CD4-positive, CD25-positive, alpha-beta regulatory T cell (primary cell): ENCODE results near the gene FERMT3. TPM values are rescaled to one million over a fixed set of nuclear protein-coding genes. Genes with fewer than 3 reads are reported as not detected.

Experiments
- ATAC-seq, 2 donors: fragments of 150-1000 bp; cut with Tn5 transposase; one replicate each; pipeline ENCODE4 v1.10.0; 2021; ENCODE audit warnings: low read depth in 2 of 2, moderate number of reproducible peaks in 2 of 2, moderate library complexity in 1 of 2
- DNase-seq, 3 donors: peaks; one replicate each; pipeline versions ENCODE4 v3.0.0 to v3.0.0-alpha.2; 2012 to 2022; ENCODE audit warnings: mixed read lengths in 1 of 3
- H3K27ac ChIP-seq: one replicate; pipeline ENCODE4 v1.7.0; 2013; ENCODE audit warnings: mild to moderate bottlenecking, low read length; ENCODE audit not compliant: insufficient read depth, poor library complexity, severe bottlenecking
- H3K27me3 ChIP-seq: one replicate; pipeline ENCODE4 v1.7.0; 2013; ENCODE audit warnings: low read length; ENCODE audit not compliant: control insufficient read depth, insufficient read depth
- H3K36me3 ChIP-seq: one replicate; pipeline ENCODE4 v1.7.0; 2013; ENCODE audit warnings: mild to moderate bottlenecking, low read length, moderate library complexity; ENCODE audit not compliant: control insufficient read depth, insufficient read depth
- H3K4me1 ChIP-seq: 2 replicates; pipeline ENCODE4 v1.7.0; 2013; ENCODE audit warnings: mild to moderate bottlenecking, low read length; ENCODE audit not compliant: insufficient read depth, control insufficient read depth, poor library complexity, severe bottlenecking
- H3K4me3 ChIP-seq: one replicate; pipeline ENCODE4 v1.7.0; 2013; ENCODE audit warnings: low read depth, mild to moderate bottlenecking, low read length, moderate library complexity
- H3K9me3 ChIP-seq, 2 experiments: 1 replicate in 1 of 2; 2 replicates in 1 of 2; pipeline ENCODE4 v1.7.0; 2013; ENCODE audit warnings: low read length in 2 of 2, mild to moderate bottlenecking in 1 of 2, moderate library complexity in 1 of 2; ENCODE audit not compliant: control insufficient read depth in 2 of 2
- H3K27ac Mint-ChIP-seq, 3 donors: one replicate each; pipeline ENCODE4 v1.8.0; 2020 to 2022; ENCODE audit warnings: mild to moderate bottlenecking in 3 of 3, mixed read lengths in 3 of 3, moderate library complexity in 2 of 3
- H3K27me3 Mint-ChIP-seq: one replicate; pipeline ENCODE4 v1.8.0; 2022; ENCODE audit warnings: mild to moderate bottlenecking, mixed read lengths
- H3K36me3 Mint-ChIP-seq: one replicate; pipeline ENCODE4 v1.8.0; 2020; ENCODE audit warnings: mixed read lengths
- H3K4me1 Mint-ChIP-seq, 4 donors: one replicate each; pipeline ENCODE4 v1.8.0; 2020 to 2022; ENCODE audit warnings: mixed read lengths in 4 of 4, mild to moderate bottlenecking in 1 of 4
- H3K4me3 Mint-ChIP-seq, 4 donors: one replicate each; pipeline ENCODE4 v1.8.0; 2020 to 2022; ENCODE audit warnings: mild to moderate bottlenecking in 4 of 4, mixed read lengths in 4 of 4, moderate library complexity in 3 of 4
- H3K9me3 Mint-ChIP-seq, 7 donors: one replicate each; pipeline ENCODE4 v1.8.0; 2020 to 2022; ENCODE audit warnings: mixed read lengths in 7 of 7, mild to moderate bottlenecking in 3 of 7, moderate library complexity in 2 of 7
- polyA plus RNA-seq, 4 donors: library from polyadenylated mRNA; unstranded; fragments of 300-500 nt; fragmentation: Illumina TruSeq; gene quantifications; one replicate each; pipeline ENCODE4 v1.2.3, GENCODE V29; 2021
- total RNA-seq: library from RNA; stranded (reverse); gene quantifications from one replicate; pipeline ENCODE4 v1.2.3, GENCODE V29; 2022

Gene FERMT3
- total and polyA plus RNA-seq, 5 donors from 2014 or later: 151 to 183 (median 167) TPM

DNA sequence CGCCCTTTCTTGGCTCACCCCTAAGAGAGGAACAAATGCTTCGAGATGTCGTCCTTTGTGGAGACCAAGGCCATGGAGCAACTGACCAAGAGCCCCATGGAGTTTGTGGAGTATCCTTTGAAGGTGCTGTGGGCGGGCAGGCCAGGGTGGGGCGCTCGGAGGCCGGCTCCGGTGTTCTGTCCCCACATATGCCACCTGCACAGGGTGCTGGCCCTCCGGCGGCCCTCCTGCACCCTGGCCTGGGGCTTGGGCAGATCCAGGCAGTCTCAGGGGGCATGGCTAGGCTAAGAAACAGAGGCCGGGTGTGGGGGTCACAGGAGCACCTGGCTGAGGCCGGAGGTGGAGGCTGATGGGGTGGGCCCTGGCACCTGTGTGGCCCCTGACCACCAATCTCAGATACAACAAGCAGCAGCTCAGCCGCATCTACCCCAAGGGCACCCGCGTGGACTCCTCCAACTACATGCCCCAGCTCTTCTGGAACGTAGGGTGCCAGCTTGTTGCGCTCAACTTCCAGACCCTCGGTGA is 55.1 kb downstream of the FERMT3 start:
- Histone ChIP-seq H3K4me3 (no peak overlapping the region), H3K36me3 (peaks cover 4% of the 10 kb centered on the region), H3K9me3 (no peaks in the 10 kb centered on the region), H3K27me3 (no peaks in the 10 kb centered on the region), H3K4me1 (peaks cover 5% of the 10 kb centered on the region), H3K27ac (no peak overlapping the region)
- ATAC-seq (no peak), DNase-seq (no peak)
- peaks cover 0 to 9% (median 6%) of the 10 kb centered on the region in 4 donors for H3K4me1 Mint-ChIP-seq
- no peak overlapping the region for H3K27ac Mint-ChIP-seq
- H3K4me3 Mint-ChIP-seq: no peak overlapping the region
- H3K36me3 Mint-ChIP-seq: no peaks in the 10 kb centered on the region
- H3K27me3 Mint-ChIP-seq: no peaks in the 10 kb centered on the region
- no peaks in the 10 kb centered on the region for H3K9me3 Mint-ChIP-seq

DNA sequence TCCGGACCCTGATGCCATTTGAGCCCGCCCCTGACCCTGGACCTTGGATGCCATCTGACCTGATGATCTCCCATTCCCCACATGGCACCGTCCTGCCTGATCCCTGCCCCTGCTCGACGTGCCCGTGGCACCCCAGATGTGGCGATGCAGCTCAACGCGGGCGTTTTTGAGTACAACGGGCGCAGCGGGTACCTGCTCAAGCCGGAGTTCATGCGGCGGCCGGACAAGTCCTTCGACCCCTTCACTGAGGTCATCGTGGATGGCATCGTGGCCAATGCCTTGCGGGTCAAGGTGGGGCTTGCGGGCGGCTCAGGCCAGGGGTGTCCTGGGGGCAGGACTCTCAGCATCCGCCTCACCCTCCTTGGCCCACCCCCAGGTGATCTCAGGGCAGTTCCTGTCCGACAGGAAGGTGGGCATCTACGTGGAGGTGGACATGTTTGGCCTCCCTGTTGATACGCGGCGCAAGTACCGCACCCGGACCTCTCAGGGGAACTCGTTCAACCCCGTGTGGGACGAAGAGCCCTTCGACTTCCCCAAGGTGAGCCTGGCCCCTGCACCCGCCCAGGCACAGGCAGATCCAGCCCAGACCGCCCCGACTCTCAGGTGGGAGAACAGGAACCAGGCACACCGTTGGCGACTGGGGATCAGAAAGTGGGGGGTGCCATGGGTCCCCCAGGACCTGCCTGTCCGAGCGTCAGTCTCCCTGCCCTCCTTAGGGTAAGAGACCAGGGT is 55.9 kb downstream of the FERMT3 start:
- no peaks in the 10 kb centered on the region for H3K27me3 ChIP-seq
- peaks cover 4% of the 10 kb centered on the region for H3K36me3 ChIP-seq
- Mint-ChIP-seq H3K36me3 (no peaks in the 10 kb centered on the region), H3K9me3 (no peaks in the 10 kb centered on the region), H3K4me3 (no peak overlapping the region), H3K4me1 (peaks cover 0 to 9% (median 6%) of the 10 kb centered on the region in 4 donors), H3K27ac (no peak overlapping the region), H3K27me3 (no peaks in the 10 kb centered on the region)
- no peak overlapping the region for H3K27ac ChIP-seq
- DNase-seq (no peak), ATAC-seq (no peak)
- peaks cover 5% of the 10 kb centered on the region for H3K4me1 ChIP-seq
- H3K9me3 ChIP-seq: no peaks in the 10 kb centered on the region
- H3K4me3 ChIP-seq: no peak overlapping the region

DNA sequence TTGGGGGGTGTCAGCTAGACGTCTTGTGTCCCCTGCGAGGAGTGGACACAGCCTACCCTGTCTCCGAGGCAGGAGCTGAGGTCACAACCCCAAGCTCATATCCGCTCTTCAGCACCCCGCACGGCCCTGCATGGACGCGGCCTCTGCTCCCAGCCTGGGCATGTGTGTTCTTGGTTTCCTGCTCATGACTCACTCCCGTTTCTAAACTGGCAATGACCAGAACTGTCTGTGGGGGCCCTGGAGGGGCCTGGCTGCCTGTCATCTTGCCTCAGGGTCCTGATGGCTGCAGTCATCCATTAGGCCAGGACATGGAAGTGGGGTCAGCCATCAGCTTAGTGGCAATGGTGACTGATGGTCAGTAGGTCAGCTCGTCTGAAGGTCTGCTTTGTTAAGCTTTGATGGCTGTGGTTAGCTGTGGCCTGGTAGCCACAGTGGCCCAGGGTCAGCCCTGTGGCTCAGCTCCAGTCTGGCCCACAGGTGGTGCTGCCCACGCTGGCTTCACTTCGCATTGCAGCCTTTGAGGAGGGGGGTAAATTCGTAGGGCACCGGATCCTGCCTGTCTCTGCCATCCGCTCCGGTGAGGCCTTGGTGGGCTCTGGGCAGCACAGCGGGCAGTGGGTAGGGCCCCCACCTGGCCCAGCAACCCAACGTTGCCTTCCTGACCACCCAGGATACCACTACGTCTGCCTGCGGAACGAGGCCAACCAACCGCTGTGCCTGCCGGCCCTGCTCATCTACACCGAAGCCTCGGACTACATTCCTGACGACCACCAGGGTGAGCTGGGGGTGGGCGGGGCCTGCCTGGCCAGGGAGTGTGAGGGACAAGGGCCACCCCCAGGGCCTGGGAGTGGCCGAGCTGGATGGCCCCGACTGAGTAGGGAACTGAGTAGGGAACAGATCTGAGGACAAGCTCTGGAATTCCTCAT is 56.8 kb downstream of the FERMT3 start:
- no peak overlapping the region for H3K27ac ChIP-seq
- Mint-ChIP-seq H3K27ac (no peak overlapping the region), H3K36me3 (no peaks in the 10 kb centered on the region), H3K4me1 (peaks cover 0 to 15% (median 11%) of the 10 kb centered on the region in 4 donors), H3K9me3 (no peaks in the 10 kb centered on the region), H3K4me3 (no peak overlapping the region), H3K27me3 (no peaks in the 10 kb centered on the region)
- peaks cover 4% of the 10 kb centered on the region for H3K36me3 ChIP-seq
- no peaks in the 10 kb centered on the region for H3K27me3 ChIP-seq
- ATAC-seq: no peak
- H3K4me3 ChIP-seq: no peak overlapping the region
- H3K9me3 ChIP-seq: no peaks in the 10 kb centered on the region
- peaks cover 5% of the 10 kb centered on the region for H3K4me1 ChIP-seq
- no peak for DNase-seq

DNA sequence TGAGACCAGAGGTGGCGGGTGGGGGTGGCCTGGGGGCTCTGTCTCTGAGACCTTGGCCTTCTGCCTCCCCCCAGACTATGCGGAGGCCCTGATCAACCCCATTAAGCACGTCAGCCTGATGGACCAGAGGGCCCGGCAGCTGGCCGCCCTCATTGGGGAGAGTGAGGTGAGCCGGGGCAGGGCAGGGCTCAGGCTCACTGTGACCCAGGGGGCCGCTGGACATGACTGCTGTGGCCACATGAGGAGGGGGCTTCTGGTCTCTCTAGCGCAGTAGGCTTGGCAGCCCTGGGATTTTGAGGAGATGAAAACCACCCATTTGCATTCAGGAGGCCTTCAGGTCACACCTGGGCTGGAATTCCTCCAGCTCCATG is 57.4 kb downstream of the FERMT3 start:
- H3K4me1 ChIP-seq: peaks cover 12% of the 10 kb centered on the region
- Mint-ChIP-seq H3K36me3 (no peaks in the 10 kb centered on the region), H3K4me3 (no peak overlapping the region), H3K9me3 (no peaks in the 10 kb centered on the region), H3K27me3 (no peaks in the 10 kb centered on the region), H3K27ac (no peak overlapping the region), H3K4me1 (peaks cover 0 to 20% (median 15%) of the 10 kb centered on the region in 4 donors)
- H3K27me3 ChIP-seq: no peaks in the 10 kb centered on the region
- DNase-seq: no peak
- H3K27ac ChIP-seq: no peak overlapping the region
- no peak for ATAC-seq
- no peaks in the 10 kb centered on the region for H3K9me3 ChIP-seq
- no peaks in the 10 kb centered on the region for H3K36me3 ChIP-seq
- no peak overlapping the region for H3K4me3 ChIP-seq

DNA sequence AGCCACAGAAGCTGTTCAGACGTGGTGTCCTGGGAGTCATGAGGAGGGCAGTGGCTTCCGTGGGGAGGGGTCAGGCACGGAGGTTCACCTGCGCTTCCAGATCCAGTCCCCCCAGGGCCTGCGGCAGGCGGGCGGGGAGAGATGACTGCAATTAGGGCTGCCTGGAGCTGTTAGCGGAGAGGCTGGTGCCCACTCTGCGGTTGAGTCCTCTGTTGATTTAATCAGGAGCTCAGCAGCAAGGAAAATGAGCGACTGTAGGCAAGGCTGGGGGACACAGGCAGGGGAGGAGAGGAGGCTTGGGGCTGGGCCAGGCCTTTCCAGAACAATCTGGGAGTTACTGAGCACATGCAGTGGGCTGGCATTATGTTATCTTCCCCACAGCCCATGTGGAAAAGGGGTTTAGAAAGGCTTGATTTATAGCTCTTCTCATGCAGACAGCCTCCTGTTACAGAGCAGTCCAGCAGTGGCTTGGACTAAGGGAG is 57.9 kb downstream of the FERMT3 start:
- Mint-ChIP-seq H3K27ac (peak overlapping the region in 2 of 3 donors; percentile 46 to 96), H3K4me3 (peak overlapping the region in 1 of 4 donors; percentile 63), H3K27me3 (no peaks in the 10 kb centered on the region), H3K36me3 (no peaks in the 10 kb centered on the region), H3K9me3 (no peaks in the 10 kb centered on the region), H3K4me1 (peaks cover 0 to 22% (median 16%) of the 10 kb centered on the region in 4 donors)
- DNase-seq (no peak), ATAC-seq (no peak)
- Histone ChIP-seq H3K36me3 (no peaks in the 10 kb centered on the region), H3K27ac (no peak overlapping the region), H3K9me3 (no peaks in the 10 kb centered on the region), H3K4me3 (no peak overlapping the region), H3K27me3 (no peaks in the 10 kb centered on the region), H3K4me1 (peaks cover 13% of the 10 kb centered on the region)

DNA sequence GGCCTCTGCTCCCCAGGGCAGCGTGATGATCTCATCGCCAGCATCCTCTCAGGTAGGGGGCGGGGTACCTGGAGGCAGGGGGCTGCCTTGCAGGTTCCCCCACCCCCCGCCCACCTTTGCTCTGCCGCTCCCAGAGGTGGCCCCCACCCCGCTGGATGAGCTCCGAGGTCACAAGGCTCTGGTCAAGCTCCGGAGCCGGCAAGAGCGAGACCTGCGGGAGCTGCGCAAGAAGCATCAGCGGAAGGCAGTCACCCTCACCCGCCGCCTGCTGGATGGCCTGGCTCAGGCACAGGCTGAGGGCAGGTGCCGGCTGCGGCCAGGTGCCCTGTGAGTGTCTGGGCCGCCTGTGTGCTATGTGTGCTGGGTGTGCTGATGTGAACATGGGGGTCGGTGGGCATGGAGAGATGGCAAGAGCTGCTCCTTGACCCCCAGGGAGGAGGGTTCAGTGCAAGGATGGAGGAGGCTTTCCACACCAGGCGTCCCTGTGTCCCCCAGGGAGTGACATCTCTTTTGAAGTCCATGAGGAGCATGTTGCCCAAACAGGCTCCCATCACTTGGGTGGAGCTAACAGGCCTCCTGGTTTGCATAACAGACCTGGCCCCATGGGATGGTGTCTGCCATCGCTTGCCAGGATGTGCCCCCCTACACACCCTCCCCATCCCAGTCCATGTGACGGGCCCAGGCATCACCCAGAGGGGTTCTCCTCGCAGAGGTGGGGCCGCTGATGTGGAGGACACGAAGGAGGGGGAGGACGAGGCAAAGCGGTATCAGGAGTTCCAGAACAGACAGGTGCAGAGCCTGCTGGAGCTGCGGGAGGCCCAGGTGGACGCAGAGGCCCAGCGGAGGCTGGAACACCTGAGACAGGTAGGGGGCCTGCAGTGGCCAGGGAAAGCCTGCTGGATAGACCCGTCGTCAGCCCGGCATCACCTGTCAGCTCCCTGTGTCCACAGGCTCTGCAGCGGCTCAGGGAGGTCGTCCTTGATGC is 58.9 kb downstream of the FERMT3 start:
- H3K9me3 Mint-ChIP-seq: peaks cover 0 to 3% (median 0%) of the 10 kb centered on the region in 7 donors
- H3K27ac Mint-ChIP-seq: no peak overlapping the region
- Histone ChIP-seq H3K27ac (no peak overlapping the region), H3K4me1 (peaks cover 17% of the 10 kb centered on the region), H3K9me3 (no peaks in the 10 kb centered on the region), H3K4me3 (no peak overlapping the region), H3K27me3 (no peaks in the 10 kb centered on the region), H3K36me3 (no peaks in the 10 kb centered on the region)
- DNase-seq: no peak
- no peak for ATAC-seq
- H3K27me3 Mint-ChIP-seq: peaks cover 7% of the 10 kb centered on the region
- H3K4me1 Mint-ChIP-seq: peaks cover 0 to 27% (median 15%) of the 10 kb centered on the region in 4 donors
- H3K4me3 Mint-ChIP-seq: peak overlapping the region in 1 of 4 donors; percentile 77
- H3K36me3 Mint-ChIP-seq: no peaks in the 10 kb centered on the region

DNA sequence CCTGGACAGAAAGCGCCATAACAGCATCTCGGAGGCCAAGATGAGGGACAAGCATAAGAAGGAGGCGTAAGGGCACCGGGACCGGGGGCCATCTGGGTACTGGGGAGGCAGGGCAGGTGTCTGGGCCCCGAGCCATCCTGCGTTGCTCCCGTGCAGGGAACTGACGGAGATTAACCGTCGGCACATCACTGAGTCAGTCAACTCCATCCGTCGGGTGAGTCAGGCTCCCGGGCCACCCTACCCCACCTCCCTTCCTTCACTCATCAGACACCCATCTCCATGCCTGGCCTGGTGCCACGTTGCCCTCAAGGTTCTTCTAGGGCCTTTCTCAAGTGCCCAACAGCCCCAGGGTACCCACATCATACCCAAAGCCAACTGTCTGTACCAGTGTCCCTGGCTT is 59.8 kb downstream of the FERMT3 start:
- Histone ChIP-seq H3K9me3 (no peaks in the 10 kb centered on the region), H3K4me1 (peaks cover 21% of the 10 kb centered on the region), H3K4me3 (no peak overlapping the region), H3K36me3 (no peaks in the 10 kb centered on the region), H3K27ac (no peak overlapping the region), H3K27me3 (no peaks in the 10 kb centered on the region)
- no peak for ATAC-seq
- Mint-ChIP-seq H3K4me3 (no peak overlapping the region), H3K27me3 (peaks cover 8% of the 10 kb centered on the region), H3K9me3 (peaks cover 0 to 3% (median 0%) of the 10 kb centered on the region in 7 donors), H3K4me1 (peaks cover 0 to 28% (median 15%) of the 10 kb centered on the region in 4 donors), H3K27ac (no peak overlapping the region), H3K36me3 (no peaks in the 10 kb centered on the region)
- no peak for DNase-seq
